HFF-Myc (cell line): ENCODE data around the gene WDR5.

Source experiments
- DNase-seq: peaks from one replicate; pipeline ENCODE4 v3.0.0-alpha.2; 2011; ENCODE audit warnings: low read depth; ENCODE audit errors: extremely low read depth
- H3K4me3 ChIP-seq: replicated peaks from 2 replicates; pipeline ENCODE4 v1.5.1; 2011; ENCODE audit warnings: low read depth, mild to moderate bottlenecking, control low read depth, low read length
- TF ChIP-seq, protein P1 (sequence below): IDR thresholded peaks from 2 replicates; pipeline ENCODE4 v1.5.1; 2012; ENCODE audit warnings: mild to moderate bottlenecking, low read depth, low read length, control low read depth; ENCODE audit errors: missing control alignments

Gene WDR5

GRCh38 chr9:134193912-134194535 is 58.1 kb downstream of the WDR5 start:
- DNase-seq: no peak
- TF ChIP-seq, protein P1, sequence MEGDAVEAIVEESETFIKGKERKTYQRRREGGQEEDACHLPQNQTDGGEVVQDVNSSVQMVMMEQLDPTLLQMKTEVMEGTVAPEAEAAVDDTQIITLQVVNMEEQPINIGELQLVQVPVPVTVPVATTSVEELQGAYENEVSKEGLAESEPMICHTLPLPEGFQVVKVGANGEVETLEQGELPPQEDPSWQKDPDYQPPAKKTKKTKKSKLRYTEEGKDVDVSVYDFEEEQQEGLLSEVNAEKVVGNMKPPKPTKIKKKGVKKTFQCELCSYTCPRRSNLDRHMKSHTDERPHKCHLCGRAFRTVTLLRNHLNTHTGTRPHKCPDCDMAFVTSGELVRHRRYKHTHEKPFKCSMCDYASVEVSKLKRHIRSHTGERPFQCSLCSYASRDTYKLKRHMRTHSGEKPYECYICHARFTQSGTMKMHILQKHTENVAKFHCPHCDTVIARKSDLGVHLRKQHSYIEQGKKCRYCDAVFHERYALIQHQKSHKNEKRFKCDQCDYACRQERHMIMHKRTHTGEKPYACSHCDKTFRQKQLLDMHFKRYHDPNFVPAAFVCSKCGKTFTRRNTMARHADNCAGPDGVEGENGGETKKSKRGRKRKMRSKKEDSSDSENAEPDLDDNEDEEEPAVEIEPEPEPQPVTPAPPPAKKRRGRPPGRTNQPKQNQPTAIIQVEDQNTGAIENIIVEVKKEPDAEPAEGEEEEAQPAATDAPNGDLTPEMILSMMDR: no peak
- H3K4me3 ChIP-seq: no peak overlapping the region

DNA sequence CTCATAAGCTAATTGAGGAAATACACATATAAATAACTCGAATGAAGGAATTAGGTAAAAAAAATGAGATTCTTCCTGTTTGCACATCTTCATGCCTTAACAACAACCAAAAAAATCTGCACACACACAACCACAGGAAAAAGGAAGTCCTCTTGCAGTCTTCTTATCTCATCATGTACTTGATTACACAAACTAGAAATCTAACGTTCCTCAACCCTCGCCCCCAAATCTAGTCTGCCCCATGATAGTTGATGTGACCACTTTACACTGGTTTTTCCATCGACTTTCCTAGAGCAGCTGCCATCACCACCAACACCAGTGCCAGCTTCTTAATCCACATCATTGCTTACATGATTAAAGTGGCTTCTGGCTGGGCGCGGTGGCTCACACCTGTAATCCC is 59.7 kb downstream of the WDR5 start:
- TF ChIP-seq, protein P1: no peak
- no peak for DNase-seq
- no peak overlapping the region for H3K4me3 ChIP-seq

DNA sequence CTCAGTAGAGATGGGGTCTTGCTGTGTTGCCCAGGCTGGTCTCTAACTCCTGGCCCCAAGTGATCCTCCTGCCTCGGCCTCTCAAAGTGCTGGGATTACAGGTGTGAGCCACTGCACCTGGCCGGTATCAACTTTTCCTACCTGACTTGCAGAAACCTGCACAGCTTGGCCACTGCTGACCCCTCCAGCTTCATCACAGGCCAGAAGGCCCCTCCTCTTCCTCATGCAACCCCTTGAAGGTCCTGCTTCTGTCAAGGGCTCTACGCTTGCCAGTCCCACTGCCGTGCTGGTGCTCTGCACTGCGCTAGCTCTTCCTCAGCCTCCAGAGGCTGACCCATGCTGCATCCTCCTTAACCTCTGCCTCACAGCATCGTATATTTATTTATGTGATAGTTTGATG is 61.0 kb downstream of the WDR5 start:
- DNase-seq: no peak
- no peak overlapping the region for H3K4me3 ChIP-seq
- TF ChIP-seq, protein P1: no peak

DNA sequence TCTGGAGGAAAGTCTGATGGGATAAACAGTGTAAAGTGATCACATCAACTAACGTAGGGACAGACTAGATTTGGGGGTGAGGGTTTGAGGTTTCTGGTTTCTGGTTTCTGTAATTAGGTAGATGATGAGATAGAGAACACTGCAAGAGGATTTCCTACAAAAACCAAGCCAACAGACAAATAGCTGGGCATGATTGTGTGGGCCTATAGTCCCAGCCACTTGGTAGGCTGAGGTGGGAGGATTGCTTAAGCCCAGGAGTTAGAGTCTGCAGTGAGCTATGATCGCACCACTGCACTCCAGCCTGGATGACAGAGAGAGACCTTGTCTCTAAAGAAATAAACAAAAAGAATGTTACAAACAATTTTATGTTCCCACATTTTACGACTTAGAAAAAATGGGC is 62.9 kb downstream of the WDR5 start:
- TF ChIP-seq, protein P1: no peak
- no peak overlapping the region for H3K4me3 ChIP-seq
- no peak for DNase-seq

DNA sequence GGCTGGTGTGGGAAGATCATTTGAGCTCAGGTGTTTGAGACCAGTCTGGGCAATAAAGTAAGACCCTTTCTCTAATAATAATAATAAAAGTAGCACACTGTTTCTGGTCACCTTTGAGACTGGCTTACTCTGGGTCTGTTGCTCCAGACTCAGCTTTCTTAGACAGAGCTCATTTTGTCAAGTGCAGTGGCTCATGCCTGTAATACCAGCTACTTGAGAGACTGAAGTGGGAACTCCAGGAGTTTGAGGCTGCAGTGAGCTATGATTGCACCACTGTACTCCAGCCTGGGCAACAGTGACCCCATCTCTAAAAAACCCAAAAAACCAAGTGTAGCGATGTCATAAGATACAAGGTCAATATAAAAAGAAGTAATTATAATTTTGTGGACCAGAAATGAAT is 64.8 kb downstream of the WDR5 start:
- no peak for DNase-seq
- H3K4me3 ChIP-seq: no peak overlapping the region
- TF ChIP-seq, protein P1: no peak

DNA sequence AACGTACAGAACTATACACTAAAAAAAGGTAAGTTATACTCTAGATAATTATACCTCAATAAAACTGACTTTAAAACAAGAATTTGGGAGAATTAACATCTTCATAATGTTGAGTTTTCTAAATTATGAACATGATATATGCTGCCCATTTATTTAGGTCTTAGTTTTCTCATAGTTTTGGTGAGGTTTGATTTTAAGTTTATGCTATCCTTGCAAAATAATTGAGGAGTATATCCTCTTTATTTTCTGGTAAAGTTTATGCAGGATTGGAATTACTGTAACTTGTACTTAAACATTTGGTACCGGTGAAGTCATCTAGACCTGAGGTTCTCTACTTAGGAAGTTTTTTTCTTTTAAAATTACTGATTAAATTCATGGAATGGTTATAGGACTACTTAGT is 67.3 kb downstream of the WDR5 start:
- no peak overlapping the region for H3K4me3 ChIP-seq
- DNase-seq: no peak
- TF ChIP-seq, protein P1: no peak

- no peak overlapping the region for H3K4me3 ChIP-seq
- DNase-seq: no peak
- TF ChIP-seq, protein P1: no peak
Measured at GRCh38 chr9:134204041-134204440, 68.2 kb downstream of the WDR5 start.
